AG20443 (cell line): ENCODE results near the gene LORICRIN.

Source experiments
- DNase-seq: peaks from one replicate; pipeline ENCODE4 v3.0.0; 2012; ENCODE audit warnings: low spot score, mixed read lengths

LORICRIN gene

GRCh38 chr1:153306303-153307220 is 47.1 kb downstream of the LORICRIN start:
- DNase-seq, result no peak

GRCh38 chr1:153307221-153307600 is 47.7 kb downstream of the LORICRIN start:
- no peak for DNase-seq

DNA sequence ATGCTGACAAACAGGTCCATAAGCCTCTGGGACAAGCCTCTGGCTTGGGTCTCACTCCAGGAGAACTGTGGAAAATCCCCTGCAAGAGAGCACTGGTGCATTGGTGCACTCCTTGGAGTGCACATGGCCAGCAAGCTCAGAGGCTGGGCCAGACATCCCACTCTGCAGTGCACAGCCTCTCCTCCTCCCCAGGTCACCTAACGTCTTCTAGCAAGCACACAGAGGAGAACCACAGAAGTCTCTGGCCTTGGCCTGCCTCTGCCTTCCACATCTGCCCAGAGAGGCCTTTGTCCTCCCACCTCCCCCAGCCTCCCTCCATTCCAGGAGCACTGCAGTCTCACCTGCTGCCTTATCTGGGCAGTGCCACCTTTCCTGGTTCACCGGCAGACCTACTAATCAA is 49.1 kb downstream of the LORICRIN start:
- no peak for DNase-seq

DNA sequence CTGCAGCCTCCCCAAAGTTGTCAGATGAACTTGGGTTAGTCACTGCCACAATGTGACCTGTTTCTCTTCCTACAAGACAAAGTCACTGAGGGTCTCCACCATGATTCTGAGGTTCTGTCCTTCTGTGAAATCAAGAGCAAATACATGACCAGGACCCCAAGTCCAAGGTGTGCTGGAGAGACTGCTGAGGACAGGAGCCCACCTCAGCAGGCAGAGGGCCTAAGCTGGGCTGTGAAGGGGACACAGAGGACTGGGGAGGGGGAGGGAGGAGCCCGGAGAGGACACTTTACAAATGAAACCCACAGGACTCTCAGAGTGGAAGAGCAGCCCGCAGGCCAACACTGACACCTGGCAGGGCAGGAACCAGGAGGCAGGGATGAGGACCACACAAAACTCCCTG is 50.0 kb downstream of the LORICRIN start:
- no peak for DNase-seq

DNA sequence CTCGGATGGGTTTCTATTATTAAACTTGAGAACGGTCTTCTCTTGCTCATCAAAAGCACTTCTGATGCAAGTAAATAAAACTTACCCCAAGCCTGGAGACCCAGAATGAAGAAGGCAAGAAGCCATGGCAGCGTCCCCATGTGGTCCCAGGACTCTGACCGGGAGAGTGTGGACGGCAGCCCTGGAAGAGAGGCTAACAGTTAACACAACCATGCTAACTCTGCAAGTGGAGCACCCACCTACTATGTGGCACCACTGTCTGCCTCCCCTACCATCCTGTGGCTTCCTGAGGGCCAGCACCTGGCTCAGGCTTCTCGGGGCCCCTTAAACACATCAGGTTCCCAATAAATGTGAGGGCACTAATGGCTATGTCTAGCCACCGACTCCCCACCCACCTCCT is 51.0 kb downstream of the LORICRIN start:
- DNase-seq, result no peak
